GM08714 (cell line): ENCODE results near the gene IP6K3.

Source experiments
- H3K4me3 ChIP-seq: fragments of 200-500 bp; sonication (Bioruptor generic); 2 replicates; pipeline ENCODE4 v1.5.1; 2014; ENCODE audit warnings: mild to moderate bottlenecking, low read length, inconsistent platforms
- ZNF274 ChIP-seq: IDR thresholded peaks from 2 replicates; pipeline ENCODE4 v1.6.1; 2012; ENCODE audit warnings: mild to moderate bottlenecking, low read depth, low read length

IP6K3 gene

GRCh38 chr6:33744001-33744848 lies 2.5 kb downstream of the IP6K3 start:
- no peak overlapping the region for H3K4me3 ChIP-seq
- no peak for TF ChIP-seq ZNF274

- TF ChIP-seq ZNF274, result no peak
- no peak overlapping the region for H3K4me3 ChIP-seq
Observed at GRCh38 chr6:33742837-33743236, 3.9 kb downstream of the IP6K3 start.

- no peak overlapping the region for H3K4me3 ChIP-seq
- TF ChIP-seq ZNF274, result no peak
Observed at GRCh38 chr6:33742092-33742491, 4.6 kb downstream of the IP6K3 start.

- H3K4me3 ChIP-seq, result no peak overlapping the region
- TF ChIP-seq ZNF274, result no peak
Observed at GRCh38 chr6:33740794-33741193, 5.9 kb downstream of the IP6K3 start.

GRCh38 chr6:33740204-33740608 lies 6.5 kb downstream of the IP6K3 start:
- TF ChIP-seq ZNF274, result no peak
- H3K4me3 ChIP-seq, result no peak overlapping the region

GRCh38 chr6:33739571-33739970 lies 7.1 kb downstream of the IP6K3 start:
- no peak overlapping the region for H3K4me3 ChIP-seq
- no peak for TF ChIP-seq ZNF274

GRCh38 chr6:33738879-33739278 lies 7.8 kb downstream of the IP6K3 start:
- no peak overlapping the region for H3K4me3 ChIP-seq
- TF ChIP-seq ZNF274, result no peak

- no peak for TF ChIP-seq ZNF274
- H3K4me3 ChIP-seq, result no peak overlapping the region
Observed at GRCh38 chr6:33738153-33738552, 8.6 kb downstream of the IP6K3 start.

- TF ChIP-seq ZNF274, result no peak
- no peak overlapping the region for H3K4me3 ChIP-seq
Observed at GRCh38 chr6:33737267-33738026, 9.3 kb downstream of the IP6K3 start.

- TF ChIP-seq ZNF274, result no peak
- no peak overlapping the region for H3K4me3 ChIP-seq
Observed at GRCh38 chr6:33735216-33735615, 11.5 kb downstream of the IP6K3 start.

- TF ChIP-seq ZNF274, result no peak
- no peak overlapping the region for H3K4me3 ChIP-seq
Observed at GRCh38 chr6:33733709-33734007, 13.0 kb downstream of the IP6K3 start.

- TF ChIP-seq ZNF274, result no peak
- H3K4me3 ChIP-seq, result no peak overlapping the region
Observed at GRCh38 chr6:33732817-33733708, 13.6 kb downstream of the IP6K3 start.

- no peak for TF ChIP-seq ZNF274
Observed at GRCh38 chr6:33732385-33732784, 14.3 kb downstream of the IP6K3 start.

GRCh38 chr6:33731751-33732282 lies 14.9 kb downstream of the IP6K3 start:
- no peak overlapping the region for H3K4me3 ChIP-seq
- TF ChIP-seq ZNF274, result no peak

More at GRCh38 chr6:33732385-33732784, 14.3 kb downstream of the IP6K3 start:
- H3K4me3 ChIP-seq, result no peak overlapping the region
